GM21381 (cell line): ENCODE results near the gene FOXB1.

Experiments used
- ATAC-seq: cut with Tn5 transposase; IDR thresholded peaks from one replicate; pipeline ENCODE4 v1.9.1; 2021; ENCODE audit warnings: mild to moderate bottlenecking, moderate library complexity; ENCODE audit not compliant: unreplicated experiment

The FOXB1 gene

DNA sequence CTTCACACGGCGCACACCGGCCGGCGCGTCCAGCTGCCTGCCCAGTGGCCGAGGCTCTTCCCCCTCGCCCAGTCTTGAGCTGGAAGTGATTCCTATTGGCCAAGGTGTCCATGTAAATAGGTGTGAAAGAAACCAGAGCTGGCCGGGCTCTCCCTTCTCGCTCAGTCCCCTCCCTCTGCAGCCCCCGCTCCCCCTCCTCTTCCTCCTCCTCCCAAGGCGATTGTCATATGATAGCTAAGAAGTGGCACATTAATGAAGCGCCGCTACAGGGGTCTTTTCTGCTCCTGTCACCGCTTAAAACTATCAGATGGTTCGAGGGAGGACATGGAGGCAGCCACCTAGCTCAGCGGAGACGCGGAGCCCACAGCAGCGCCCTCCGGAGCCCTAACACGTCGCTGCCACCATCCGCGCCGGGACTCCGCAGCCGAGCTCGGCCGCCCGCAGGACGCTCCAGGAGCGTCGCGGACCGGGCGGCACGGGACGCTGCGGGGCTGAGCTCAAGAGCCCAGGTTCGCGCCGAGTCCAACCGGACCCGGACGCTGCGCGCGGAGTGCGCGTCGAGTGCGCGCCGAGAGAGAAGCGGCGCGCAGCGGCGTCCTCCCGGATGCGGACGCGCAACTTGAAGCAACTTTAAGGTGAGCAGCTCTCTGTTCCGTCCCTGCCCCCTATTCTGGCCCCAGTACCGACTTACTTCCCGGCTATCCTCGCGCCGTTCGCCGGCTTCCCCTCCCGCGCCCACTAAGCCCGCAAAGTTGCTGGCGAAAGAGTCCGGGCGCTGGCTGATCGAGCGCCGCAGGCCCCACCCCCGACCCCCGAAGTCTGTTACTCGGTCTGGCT, at the start of gene FOXB1:
TSS of gene FOXB1 (plus strand) at position 303 of the 837 bp plus-strand sequence. CDS start 653 bp downstream, outside the sequence.
- no peak for ATAC-seq

DNA sequence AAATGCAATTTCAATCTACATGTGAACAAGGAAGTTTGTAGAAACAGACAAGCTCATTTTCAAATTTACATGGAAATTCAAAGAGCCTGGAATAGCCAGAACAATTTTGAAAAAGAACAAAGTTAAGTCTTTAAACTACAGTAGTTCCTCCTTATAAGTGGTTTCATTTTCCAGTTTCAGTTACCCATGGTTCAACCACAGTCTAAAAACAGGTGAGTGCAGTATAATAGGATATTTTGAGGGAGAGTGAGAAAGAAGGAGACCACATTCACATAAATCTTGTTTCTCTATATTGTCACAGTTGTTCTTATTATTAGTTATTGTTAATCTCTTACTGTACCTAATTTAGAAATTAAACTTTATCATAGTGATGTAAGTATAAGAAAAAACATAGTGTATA, 45.8 kb upstream of the FOXB1 start:
- no peak for ATAC-seq

DNA sequence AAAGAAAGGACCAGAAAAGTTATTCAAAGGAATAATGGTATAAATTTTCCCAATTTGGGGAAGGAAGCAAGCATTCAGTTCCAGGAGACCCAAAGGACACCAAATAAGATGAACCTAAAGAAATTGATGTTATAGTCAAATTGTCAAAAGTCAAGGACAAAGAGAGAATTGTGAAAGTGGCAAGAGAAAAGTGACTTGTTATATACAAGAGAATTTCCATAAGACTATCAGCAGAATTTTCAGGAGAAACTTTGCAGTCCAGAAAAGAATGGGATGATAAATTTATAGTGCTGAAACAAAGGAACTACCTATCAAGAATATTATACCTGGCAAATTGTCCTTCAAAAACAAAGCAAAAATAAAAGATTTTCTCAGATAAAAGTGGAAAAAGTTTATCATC, 43.8 kb upstream of the FOXB1 start:
- no peak for ATAC-seq

DNA sequence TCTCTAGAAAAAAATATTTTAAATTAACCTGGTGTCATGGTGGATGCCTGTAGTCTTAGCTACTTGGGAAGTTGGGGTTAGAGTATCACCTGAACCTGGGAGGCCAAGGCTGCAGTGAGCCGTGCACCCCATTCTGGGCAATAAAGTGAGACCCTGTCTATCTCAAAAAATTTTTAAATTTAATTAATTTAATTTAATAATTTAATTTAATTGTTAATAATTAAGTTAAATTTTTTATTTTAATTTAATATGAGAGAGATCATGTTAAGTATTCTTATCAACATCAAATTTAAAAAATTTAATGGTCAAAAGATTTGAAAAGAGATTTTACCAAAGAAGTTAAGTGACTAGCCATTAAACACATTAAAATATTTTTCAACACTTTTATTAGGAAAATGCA, 40.8 kb upstream of the FOXB1 start:
- ATAC-seq, result no peak

DNA sequence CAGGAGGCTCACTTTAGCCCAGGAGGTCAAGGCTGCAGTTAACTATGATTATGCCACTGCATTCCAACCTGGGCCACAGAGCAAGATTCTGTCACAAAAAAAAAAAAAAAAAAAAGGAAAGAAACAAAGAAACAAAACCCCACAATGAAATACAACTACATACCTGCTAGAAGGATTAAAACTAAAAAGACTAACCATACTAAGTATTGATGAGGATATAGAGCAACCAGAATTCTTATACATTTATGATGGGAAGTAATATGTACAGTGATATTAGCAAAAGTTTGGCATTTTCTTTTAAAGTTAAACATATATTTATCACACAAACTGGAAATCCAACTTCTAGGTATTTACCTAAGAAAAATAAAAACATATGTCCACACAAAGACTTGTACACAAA, 40.2 kb upstream of the FOXB1 start:
- ATAC-seq, result no peak

DNA sequence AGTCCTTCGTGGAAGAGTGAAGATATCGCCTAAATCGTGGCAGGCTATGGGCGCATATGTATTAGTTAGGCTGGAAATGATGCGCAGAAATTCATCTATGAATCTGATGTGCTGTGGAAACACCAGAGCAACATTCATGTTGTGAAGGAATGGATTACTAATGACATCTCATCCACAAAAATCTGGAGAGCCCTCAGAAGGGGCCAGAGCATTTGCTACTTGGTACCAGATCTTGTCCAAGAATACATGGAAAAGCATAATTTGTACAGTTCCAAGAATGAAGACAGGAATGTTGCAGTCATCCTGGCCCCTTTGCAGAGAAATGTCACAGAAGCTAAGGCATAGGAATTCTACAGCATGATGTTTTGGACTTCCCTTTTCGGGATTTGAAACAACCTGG, 38.4 kb upstream of the FOXB1 start:
- no peak for ATAC-seq

DNA sequence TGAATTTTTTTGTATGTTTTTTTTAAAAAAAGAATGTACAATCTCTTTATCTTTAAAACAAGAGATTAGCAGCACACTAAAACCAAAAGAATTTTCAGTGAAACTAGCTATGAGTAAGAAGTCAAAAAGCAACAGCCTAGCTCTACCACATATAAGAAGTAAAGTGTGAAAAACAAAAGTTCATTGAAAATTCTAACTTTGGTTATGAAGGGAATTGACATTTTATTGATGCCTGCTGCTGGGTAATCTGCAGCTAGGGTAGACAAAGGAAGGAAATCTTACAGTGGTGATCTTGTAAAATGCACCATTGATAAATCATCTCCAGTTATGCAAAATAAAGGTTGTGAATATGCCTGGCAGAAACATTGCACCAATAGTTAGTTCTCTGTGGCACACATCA, 37.8 kb upstream of the FOXB1 start:
- ATAC-seq, result no peak

DNA sequence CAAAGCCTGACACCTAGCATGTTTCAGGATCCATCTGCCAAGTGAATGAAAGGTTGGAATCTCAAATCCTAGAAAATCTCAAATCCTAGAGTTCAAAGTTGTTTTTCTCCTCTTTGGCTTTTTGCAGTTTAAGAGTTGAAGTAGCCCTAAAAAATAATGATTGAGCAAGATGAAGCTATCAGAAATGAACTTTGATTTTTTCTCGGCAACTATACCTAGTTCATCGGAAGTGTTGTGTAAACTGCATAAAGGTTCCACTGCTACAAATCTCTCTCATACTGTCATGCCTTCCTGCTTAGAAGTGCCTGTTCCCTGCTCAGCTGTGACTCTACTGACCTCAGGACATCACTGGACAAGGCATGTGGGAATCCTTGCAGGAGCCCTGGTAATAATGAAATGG, 35.8 kb upstream of the FOXB1 start:
- ATAC-seq, result no peak

DNA sequence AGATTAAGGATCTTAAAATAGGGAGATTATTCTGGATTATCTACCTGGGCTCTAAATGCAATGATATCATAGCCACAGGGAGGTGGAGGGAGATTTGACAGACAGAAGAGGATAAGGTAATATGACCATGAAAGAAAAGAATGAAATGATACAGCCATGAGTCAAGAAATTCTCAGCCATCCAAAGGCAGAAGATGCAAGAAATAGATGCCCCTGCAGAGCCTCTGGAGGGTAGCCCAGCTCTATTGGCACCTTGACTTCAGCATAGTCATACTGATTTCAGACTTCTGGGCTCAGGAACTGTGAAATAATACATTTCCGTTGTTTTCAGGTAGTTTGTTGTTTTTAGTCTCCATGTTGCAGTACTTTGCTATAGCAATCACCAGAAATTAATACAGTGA, 31.9 kb upstream of the FOXB1 start:
- no peak for ATAC-seq

DNA sequence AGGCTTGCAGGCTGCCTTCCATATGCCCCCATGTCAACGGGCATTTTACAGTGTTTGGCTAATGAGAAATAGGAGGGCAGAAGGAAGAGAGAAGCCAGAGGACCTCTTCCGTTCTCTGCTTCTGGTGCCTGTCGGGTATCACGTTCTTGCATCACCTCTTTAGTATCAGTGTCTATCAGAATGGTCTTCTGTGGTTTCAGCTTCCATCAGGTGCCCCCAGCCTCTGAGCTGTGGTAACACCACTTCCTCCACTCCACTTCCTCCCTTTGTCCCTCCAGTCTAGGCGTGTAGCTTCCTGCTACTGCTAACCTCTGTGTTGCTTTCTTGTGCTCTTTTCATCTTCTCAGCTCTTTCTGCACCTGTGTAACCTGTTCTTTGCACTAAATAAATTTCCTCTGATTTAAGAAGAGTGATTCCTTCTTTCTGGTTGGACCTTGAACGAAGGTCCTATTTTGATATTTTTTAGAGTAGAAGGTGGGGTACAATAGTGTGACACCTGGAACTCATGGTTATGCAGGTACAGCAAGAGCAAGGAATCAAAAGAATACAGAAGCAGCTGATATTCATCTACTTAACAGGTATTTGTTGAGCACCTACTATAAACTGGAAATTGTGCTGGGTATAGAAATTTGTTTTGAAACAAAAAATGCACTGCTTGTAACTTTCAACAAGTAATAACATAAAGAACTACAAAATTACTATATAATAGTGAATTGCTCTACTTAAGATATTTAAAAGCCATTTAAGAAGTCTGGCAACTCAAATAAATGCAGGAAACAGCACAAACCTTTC, 27.4 kb upstream of the FOXB1 start:
- no peak for ATAC-seq

DNA sequence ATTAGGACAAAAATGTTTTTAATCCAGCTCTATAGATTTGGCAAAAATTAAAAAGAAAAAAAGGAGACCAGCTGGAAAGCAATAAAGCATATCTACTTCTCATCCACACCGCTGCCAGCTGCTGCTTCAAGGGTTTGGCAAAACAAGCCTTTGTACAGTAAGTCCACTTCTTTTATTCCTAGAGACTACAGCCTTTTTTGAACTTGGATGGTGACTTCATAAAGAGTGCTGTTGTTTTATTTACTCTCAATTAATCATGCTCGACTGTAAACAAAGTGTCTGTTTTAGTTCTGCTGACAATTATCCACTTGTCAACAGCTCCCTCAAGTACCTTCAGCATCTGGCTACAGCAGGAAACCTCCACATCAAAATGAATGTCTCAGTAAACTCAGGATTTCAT, 12.3 kb upstream of the FOXB1 start:
- no peak for ATAC-seq

DNA sequence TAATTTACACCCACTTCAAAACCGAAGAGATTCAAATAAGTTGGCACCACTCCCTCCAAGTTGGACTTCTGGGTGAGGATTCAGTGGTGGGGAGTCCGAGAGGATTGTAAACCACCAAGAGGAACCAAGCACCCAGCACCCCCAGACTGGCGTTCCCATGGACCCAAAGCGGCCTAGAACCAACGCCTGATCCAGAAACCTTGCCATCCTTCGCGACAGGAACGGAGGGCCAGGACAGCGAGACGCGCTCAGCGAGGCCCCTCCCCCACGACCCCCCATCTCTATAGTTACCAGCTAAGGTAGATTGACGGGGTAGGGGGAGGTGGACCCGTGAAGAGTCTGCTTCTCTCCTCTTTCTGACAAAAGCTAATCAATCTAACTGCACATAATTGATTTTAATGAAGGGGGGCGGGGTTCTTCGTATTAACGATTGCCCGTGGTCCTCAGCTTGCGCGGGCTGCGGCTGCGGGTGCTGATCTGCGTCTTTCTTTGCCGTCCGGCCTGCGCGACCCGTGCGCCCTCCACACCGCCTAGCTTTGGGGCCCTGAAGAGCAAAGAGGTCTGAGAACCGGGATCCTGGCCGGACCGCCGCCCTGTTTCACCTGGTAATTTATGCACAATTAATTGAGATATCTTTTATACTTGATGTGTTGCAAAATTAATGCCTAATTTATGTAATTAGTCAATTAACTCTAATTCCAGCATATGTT, 10.9 kb upstream of the FOXB1 start:
- no peak for ATAC-seq

DNA sequence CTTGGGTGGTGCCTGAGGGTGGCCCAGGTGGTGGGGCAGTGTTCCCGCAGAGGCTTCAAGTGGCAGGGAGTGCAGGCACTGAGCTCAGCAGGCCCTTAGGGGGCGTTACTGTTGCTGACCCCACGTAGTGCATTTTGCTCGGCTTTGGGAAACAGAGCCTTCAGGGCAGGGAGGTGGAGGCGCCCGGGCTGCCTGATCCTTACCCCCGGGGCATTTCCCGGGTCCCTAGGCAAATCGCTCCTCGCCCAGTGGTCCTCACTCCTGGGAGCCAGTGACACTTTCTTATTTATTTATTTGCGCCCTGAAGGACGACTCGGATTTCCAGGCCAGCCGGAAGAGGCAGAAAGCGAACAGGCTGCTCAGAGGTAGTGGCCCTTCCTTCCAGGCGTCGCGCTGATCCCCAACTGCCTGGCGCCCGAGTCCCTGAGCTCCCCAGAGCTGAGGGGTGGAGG, 10.1 kb upstream of the FOXB1 start:
- no peak for ATAC-seq

DNA sequence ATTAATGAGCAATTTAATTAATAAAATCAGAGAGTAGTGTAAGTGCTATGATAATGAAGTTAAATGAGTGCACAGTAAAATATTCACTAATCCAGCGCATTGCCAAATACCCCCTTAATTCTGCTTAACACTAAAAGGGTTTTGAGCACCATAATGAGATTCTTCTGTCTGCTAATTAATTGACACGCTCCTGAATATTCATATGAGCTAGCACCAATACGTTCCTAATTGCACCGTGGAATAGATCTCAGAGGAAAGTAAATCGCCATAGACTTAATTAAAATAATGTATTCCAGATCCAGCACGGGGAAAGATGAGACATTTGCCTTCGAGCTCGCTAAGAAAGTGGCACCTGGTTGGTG, 9.6 kb upstream of the FOXB1 start:
- no peak for ATAC-seq

DNA sequence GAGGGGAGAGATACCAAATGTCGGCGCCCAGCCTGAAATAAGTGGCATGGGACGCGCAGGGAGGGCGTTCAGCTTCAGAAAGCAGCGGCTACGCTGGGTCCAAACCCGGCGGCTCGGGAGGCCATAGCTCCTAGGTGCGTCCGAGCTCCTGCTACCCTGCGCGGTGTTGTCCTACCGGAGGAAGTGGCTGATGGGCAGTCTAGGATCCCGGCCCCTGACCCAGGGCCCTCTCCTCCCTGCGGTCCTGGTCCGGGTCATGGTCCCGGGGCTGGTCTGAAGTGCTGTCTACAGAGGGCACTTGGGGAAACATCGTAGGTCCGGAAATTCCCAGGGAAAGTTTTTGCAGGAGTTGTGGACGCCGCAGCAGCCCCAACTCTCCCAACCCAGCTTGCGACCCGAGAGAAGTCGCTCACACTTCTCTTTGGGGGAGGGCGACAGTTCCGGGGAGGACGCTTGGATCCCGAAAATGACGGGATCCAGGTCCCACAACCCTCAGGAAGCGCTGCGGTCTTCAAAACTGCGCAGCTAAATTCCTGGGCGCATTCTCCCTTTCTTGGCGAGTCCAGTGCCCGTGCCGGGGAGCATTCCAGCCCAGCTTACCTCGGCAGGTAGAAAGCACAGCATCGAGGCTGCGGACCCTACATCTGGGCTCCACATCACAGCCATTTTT, 9.1 kb upstream of the FOXB1 start:
- ATAC-seq, result no peak

DNA sequence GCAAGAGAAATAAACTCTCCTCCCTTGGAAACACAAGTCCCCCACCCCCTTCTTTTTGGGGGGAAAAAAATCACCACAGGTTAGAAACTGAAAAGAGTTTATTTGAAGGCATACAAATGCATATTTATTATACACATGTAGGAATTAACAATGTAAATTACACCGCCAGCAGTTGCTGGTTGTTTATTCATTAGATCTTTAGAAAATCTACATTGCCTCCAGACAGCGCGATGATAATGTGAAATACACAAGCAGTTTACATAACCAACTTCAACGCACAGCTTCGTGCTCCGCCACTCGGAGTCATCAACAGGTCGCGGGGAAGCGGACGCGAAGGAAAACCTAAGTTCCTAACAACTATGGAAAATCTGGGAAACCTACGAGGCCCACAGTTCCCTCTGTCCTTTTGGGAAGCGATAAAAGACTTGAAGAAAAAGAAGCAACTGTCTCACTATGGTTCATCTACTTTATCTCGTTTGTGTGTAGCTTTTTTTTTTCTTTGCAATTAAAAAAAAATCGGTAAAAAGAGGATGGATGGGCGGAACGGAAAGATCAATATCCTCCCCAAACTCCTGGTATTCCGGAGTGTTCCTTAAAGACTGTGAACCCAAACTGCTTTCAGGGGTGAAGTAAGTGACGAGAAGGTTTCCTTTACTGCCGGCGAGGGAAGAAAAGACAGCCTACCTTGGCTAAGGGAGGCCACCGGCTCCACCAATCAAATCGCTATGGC, 8.4 kb upstream of the FOXB1 start:
- ATAC-seq, result no peak

DNA sequence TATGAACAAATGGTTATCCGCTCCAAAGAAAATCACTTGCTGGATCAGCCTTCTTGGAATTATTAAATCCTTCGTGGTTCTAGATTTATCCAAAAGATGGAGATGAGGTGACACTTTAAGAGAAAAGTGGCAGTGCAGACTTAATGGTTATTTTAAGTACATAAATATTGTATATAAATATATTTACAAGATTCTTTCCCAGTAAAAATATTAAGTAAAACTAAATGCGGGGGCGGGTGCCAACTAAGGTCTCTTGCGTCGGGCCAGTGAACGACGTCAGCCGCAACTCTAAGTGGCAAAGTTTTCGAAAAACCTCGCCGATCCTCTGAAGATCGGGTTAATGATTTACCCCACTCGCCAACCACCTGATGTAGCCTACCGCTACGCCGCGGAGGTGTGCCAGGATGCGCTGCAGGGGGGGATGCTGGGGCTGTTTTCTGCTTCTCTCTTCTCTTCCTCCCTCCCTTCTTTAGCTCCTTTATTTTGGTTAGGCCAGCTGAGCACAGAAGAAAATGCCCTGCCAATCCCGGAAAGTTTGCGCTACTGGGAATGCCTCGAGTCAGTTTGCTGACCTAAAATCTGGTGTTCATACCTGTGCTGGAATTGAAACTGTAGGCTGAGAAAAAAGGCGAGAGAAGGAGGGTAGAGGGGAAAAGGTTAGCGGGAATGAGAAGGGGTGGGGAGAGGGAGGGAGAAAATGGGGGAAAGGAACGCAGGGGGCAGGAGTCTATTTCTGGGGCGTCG, 7.6 kb upstream of the FOXB1 start:
- no peak for ATAC-seq

DNA sequence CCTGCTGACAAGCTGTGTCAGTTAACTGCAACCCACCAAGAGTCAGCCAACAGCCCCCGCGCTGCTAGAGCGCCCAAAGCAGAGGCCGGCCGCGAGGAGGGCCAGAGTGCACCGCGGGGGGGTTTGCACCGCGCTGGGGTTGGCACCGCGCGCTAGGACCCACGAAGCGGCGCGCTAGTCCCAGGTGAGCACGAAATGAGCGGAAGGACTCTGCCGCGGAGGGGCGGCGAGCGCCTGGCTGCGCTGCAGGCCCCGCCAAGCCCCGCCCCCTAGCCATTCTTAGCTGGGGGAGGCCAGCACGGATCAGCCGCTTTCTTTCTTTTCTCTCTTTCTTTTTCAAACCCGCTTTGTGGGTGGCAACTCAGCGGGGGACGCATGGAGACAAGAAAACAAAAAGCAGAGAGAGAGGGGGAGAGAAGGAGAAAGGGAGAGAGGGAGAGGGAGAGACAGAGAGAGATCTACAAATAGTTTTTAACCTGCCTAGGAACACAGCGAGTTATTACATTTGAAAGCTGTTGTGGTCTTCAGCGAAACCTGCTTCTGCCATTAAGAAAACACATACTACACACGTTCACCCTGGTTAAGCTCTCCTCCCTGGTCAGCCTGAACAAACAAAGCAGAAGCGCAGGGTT, 6.9 kb upstream of the FOXB1 start:
- ATAC-seq, result peak; percentile 88

DNA sequence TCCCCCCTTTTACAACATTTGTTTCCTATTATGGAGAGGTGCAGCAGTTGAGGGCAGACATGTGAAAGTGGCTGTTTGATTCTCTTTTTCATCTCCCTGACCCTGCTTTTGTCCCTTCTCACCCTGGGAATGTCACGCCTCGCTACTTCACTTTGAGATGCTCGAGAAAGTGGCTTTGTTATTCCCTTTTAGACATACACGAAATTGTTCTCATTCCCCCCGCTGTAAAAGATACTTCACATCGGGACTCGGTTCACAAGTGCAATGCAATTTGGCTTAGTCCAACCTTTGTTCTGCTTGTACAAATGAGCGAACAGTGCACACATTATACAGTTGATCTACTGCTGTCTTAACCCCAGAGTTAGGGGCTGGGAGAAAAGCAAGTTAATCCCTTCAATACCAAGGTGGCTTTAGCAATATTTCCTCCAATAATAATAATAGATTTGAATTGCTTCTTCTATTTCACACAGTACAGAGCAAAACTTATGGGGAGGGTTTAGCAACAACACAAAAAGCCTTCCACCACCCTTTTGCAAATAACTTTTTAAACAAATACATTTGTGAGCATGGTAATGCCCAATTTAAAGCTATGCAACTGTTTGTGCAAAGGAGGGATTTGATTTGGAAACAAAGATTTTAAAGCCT, 5.7 kb upstream of the FOXB1 start:
- ATAC-seq, result no peak
